ENCODE results near the gene OTOG.
"Not testable (repeated sequence)": the region's sequence is repeated elsewhere in the genome, so short reads cannot be mapped to it uniquely, and the experiment has no call there.

OTOG gene

DNA sequence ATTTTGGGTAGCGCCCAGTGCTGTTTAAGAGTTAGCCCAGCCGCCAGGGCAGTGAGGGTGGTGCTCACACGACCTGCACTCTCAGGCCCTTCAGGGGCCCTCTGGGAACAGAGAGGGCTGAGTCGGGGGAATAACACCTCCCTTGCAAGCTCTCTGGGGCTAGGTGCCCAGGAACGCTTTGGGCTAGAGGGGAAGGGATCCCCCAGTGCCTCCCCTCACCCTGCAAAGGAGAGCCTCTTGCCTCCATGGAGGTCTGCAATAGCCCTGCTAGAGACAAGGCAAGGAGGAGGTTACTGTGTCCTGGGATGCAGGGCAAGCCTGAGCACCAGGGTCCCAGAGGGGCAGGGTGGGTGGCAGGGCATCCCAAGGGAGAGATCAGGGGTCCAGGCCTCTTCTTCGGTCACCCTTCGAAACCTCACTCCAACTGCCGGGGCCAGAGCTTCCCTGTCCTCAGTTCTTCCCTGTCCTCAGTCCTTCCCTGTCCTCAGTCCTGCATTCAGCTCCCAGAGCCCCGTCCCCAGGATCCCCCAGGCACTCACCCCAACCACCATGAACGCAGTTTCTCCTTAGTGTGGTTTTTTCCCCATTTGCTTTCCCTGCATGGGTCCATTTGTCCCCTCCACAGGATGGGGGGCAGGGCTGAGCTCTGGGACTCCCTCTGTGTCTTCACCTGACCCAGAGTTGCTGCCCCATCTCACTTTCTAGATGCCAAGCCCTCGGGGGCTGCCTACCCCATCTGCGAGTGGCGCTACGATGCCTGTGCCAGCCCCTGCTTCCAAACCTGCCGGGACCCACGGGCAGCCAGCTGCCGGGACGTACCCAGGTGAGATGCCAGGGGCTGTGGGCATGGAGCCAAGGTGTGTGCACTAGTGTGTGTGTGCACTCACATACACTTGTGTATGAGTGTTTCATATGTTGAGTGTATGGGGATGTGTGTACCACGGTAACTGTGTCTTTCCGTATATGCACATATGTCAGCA lies 60.8 kb downstream of the OTOG start:
- no peak for DNase-seq

DNA sequence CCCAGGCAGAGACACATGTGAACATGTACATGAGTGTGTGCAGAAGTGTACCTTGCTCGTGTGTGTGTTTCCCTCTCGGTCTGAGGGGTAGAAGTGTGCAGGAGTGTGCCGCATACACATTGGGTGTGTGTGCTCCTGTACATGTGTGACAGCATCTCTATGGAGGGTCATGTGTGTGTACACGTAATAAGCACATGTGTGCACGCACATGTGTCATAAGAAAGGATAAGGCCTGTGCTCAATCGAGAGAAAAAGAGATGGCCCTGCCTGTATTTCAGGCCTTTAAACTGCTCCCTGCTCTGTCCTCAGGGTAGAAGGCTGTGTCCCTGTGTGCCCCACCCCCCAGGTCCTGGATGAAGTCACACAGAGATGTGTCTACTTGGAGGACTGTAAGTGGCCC lies 61.8 kb downstream of the OTOG start:
- DNase-seq, result no peak

DNA sequence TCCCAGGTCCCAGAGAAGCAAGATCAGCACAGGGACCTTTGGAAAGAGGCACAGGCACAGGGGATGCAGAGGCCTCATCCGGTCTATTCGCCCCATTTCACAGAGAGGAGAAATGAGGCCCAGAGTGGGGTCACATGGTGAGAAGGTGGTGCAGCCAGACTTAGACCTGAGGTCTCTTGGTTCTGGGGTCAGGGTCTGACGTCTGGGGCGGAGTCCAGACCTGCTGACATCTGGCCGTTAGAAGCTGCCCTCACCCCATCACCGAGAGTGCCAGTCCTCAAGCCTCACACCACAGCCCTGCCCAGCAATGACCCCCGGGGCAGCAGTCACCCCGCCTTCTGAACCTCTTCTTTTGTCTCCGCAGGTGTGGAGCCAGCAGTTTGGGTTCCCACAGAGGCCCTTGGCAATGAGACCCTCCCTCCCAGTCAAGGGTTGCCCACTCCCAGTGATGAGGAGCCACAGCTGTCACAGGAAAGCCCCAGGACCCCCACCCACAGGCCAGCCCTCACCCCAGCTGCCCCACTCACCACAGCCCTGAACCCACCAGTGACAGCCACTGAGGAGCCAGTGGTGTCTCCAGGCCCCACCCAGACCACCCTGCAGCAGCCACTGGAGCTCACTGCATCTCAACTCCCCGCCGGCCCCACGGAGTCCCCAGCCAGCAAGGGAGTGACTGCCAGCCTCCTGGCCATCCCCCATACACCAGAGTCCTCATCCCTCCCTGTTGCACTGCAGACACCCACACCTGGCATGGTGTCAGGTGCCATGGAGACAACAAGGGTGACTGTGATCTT lies 62.4 kb downstream of the OTOG start:
- DNase-seq, result no peak

DNA sequence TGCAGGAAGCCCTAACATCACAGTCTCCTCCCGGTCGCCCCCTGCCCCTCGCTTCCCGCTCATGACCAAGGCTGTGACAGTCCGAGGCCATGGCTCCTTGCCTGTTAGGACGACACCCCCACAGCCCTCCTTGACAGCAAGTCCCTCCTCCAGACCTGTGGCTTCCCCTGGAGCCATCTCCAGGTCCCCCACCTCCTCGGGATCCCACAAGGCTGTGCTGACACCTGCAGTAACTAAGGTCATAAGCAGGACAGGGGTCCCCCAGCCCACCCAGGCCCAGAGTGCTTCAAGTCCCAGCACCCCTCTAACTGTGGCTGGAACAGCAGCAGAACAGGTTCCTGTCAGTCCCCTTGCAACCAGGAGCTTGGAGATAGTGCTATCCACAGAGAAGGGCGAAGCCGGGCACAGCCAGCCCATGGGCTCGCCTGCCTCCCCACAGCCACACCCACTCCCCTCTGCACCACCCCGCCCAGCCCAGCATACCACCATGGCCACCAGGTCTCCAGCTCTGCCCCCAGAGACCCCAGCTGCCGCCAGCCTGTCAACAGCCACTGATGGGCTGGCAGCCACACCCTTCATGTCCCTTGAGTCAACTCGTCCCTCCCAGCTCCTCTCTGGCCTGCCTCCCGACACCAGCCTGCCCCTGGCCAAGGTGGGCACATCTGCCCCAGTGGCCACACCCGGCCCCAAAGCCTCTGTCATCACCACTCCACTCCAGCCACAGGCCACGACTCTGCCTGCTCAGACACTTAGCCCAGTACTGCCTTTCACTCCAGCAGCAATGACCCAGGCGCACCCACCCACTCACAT lies 63.2 kb downstream of the OTOG start:
- no peak for DNase-seq

DNA sequence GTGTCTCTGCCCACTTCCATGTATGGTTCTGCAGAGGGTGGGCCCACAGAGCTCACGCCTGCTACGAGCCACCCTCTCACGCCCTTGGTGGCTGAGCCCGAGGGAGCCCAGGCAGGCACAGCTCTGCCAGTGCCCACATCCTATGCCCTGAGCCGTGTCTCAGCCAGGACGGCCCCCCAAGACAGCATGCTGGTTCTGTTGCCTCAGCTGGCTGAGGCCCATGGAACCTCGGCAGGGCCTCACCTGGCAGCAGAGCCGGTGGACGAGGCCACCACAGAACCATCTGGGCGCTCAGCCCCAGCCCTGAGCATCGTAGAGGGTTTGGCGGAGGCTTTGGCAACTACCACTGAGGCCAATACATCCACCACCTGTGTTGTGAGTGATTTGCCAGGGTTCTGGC lies 64.0 kb downstream of the OTOG start:
- DNase-seq, result no peak

DNA sequence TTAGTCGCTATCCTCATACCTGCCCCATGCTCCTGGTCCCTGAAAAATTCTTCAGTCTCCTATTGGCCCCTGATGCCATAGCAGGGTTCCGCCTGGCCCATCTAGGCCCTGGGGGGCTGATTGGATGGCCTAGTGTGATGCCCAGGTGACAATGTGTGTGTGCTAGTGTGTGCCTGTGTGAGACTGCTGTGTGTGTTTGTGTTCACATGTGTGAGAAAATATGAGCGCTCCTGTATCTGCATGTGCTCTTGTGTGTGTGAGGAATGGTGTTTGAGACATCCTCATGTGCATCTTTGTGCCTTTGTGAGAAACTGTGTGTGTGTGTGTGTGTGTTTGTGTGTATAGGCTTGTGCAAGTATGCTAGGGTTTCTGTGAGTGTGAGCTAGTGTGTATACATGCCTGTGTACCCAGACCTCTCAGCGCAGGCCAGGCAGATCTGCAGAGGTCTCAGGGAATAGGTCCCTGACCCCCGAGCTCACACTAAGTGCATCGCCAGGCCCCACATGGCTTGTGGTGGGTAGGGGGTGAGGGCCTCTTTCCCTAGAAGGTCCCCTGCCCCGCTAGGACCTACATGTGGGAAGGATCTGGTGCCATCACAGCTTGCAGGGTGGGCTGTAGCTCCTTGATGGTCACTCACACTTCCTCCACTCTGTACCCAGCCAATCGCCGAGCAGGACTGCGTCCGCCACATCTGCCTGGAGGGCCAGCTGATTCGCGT lies 64.6 kb downstream of the OTOG start:
- no peak for DNase-seq

DNA sequence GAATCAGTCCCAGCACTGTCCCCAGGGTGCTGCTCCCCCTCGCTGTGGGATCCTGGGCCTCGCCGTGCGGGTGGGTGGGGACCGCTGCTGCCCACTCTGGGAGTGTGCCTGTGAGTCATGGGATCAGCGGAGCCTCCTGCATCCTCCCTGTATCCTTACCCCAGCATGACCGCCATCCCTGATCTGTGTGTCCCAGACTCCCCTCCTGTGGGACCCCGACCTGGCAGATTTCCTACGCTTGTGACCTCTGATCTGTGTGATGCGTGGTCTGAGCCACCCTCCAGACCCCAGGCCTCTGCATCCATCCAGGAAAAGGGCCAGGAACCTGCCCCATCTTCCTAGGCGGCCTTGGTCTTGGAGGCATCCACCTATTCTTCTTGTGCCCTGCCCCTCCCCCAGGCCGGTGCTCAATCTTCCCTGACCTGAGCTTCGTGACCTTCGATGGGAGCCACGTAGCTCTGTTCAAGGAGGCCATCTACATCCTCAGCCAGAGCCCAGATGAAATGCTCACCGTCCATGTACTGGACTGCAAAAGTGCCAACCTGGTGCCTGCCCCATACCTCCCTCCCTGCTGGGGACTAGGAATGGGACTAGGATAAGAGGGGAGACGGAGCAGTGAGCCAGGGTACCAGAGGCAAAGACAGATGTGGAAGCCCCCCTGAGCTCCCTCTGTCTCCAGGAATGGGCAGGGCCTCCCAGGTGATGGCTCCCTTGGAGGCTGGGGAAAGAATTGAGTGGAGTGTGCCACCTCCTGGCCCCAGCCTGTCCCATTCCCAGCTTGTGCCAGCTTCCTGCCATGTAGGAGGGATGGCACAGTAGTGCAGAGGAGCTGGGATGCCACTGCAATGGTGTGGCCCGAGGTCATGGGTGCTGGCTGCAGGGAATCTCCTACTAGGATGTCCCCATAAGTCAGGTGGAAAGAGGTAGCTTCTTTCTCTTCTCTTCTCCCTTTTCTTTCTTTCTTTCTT lies 65.4 kb downstream of the OTOG start:
- DNase-seq, result no peak

DNA sequence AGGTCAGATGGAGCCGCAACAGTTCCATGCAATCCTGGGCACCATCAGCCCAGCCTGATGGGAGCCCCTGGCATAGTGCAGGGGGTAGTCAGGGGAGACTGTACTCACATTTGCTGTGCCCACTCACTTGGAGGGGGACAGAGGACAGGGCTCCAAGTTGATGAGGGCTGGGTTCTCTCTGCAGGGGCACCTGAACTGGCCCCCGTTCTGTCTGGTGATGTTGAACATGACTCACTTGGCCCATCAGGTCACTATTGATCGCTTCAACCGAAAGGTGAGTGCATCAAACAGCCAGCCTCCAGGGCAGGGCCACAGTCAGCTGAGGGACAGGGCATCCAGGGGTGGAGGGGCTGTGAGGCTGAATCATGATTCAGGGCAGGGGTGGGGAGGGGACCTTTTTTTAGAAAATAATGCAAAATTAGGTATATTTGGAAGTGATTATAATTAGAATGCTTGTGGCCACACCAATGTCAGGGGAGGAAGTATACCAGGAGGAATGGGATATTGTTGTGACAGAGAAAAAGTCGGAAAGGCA lies 66.4 kb downstream of the OTOG start:
- no peak for DNase-seq

DNA sequence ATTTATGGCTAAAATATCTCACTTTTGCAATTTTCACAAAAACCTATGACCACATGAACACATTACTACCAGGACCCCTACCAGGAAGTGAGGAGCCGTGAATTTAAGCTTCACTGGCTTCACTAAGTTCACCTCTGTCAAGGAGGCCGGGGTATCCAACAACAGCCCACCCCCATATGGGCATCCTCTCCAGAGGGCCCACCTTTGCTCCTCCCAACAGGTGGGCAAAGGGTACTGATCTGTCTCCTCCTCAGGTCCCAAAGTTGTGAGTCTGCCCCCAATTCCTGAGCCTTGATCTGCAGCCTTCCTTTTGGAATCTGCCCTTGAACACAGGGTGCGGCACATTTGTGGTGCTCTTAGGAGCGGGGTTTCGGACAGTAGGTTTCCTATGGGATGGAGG lies 66.9 kb downstream of the OTOG start:
- DNase-seq, result no peak

DNA sequence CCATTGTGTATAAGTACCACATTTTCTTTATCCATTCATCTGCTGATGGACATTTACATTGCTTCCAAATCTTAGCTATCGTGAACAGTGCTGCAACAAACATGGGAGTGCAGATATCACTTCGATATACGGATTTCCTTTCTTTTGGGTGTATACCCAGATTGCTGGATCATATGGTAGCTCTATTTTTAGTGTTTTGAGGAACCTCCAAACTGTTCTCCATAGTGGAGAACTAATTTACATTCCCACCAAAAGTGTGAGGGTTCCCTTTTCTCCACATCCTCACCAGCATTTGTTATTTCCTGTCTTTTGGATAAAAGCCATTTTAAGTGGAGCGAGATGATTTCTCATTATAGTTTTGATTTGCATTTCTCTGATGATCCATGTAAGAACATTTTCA lies 75.7 kb downstream of the OTOG start:
- DNase-seq, result not testable (repeated sequence)

DNA sequence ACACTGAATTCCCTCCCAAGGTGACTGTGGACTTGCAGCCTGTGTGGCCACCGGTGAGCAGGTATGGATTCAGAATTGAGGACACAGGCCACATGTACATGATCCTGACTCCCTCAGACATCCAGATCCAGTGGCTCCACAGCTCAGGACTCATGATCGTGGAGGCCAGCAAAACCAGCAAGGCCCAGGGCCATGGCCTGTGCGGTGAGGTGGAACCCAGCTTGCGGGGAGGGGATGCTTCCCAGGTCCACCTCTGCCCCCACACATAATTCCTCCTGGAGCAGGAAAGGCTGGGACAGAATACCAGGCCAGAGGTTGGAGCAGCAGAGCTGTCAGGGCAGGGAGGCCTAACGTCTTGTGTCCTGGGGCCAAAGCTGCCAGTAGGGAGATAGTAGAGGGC lies 82.1 kb downstream of the OTOG start:
- DNase-seq, result no peak

DNA sequence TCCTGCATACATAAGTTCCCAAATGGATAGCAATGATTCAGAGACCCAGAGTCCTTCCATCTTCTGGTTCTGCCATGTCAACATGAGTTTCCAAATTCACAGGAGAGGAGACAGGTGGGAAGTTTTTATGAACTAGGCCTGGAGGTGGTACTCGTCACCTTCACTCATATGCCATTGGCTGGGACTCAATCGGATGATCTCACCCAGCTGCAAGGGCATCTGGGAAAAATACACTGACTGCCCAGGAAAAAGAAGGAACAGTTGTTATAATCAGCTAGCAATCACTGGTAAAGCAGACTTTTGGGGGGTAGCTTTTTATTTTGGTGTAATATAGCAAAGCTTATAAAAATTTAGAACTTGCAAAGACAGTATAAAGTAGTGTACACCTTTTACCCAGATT lies 83.9 kb downstream of the OTOG start:
- no peak for DNase-seq

DNA sequence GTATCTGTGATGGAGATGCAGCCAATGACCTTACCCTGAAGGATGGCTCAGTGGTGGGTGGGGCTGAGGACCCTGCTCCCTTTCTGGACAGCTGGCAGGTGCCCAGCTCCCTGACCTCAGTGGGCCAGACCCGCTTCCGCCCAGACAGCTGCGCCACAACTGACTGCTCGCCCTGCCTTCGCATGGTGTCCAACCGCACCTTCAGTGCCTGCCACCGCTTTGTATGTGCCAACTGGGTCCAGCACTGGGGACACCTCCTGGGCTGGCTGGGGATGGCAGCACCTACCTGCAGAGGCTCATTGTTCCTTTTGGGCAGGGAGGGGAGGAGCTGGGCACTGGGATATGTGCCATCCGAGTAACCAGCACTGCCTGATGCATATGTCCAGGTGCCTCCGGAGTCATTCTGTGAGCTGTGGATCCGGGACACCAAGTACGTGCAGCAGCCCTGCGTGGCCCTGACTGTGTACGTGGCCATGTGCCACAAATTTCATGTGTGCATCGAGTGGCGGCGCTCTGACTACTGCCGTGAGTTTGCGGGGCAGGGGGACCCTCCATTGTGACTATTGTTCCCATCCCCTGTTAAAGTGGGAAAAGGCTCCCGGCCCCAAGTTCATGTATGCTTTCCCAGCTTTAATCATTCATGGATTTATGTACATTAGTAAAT lies 84.8 kb downstream of the OTOG start:
- DNase-seq, result no peak

DNA sequence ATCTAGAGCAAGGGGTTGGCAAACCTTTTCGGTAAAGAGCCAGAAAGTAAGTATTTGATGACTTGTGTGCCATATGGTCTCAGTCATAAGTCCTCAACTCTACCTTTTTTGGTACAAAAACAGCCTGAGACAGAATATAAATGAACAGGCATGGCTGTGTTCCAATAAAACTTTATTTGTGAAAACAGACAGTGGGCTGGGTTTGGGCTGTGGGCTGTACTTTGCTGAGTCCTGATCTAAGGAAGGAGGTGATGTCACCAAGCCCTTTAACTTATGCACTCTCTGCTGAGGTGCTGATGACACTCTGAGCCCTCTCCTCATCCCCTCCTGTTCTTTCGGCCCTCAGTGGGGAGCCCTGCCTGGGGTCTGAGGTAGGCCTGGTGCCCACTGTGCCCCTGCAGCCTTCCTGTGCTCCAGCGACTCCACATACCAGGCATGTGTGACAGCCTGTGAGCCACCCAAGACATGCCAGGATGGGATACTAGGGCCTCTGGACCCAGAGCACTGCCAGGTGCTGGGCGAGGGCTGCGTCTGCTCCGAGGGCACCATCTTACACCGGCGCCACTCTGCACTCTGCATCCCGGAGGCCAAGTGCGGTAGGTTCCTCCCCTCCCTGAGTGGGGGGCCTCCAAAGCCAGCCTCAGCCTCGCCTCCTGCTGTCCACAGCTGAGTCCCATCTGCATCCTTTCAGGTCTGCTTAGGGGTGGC lies 86.4 kb downstream of the OTOG start:
- DNase-seq, result no peak

DNA sequence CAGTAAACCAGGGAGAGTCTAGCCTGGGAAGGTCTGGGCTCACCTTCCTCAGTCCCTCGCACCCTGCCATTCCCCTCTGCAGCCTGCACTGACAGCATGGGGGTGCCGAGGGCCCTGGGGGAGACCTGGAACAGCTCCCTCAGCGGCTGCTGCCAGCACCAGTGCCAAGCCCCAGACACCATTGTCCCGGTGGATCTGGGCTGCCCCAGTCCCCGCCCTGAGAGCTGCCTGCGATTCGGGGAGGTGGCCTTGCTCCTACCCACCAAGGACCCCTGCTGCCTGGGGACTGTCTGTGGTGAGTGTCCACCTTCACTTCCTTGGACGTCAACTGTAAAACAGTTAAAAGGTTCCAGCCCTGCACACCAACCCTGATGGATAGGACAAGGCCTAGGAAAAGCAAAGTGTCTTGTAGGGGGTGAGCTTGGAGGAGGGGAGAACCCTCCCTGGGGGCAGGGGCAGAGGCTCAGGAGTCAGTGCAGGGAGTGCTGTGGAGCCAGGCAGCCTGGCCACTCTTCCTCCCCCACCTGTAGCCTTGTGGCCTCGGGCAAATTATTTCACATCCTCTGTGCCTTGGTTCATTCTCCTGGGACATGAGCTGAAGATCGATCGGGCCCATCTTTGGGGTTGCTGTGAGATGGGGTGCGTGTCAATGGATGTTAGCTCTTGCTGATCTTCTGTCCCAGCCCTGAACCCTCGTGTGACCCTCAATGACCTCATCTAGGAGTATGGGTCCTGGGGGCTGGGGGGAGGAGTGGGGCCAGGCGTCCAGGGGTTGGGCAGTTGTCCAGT lies 87.1 kb downstream of the OTOG start:
- DNase-seq, result no peak

DNA sequence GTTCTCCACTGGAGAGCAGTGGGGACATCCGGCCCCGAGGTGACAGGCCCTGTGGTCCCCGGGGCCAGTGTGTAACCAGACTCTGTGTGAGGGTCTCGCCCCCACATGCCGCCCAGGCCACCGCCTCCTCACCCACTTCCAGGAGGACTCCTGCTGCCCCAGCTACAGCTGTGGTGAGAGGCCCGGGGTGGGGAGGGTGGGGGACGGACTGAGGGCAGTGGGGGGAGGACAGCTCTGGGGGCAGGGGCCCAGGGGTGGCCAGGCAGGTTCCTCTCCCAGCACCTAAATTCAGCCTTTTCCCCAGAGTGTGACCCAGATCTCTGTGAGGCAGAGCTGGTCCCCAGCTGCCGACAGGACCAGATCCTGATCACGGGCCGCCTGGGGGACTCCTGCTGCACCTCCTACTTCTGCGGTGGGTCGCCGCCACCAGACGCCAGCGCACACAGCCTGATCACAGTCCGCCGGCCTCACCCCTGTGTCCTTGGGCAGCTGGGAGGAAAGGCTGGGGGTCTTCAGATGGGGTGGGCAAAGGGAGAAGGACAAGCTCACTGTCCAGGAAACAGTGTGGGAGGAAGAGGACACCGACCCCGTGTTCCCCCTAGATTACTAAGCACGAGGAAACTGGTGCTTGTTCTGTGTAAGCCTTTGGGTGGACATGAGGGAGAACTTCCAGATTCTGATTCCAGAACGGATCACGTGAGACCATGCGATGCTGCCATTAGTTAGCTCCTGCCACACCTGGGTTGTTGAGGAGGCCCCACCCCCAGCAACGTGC lies 87.9 kb downstream of the OTOG start:
- DNase-seq, result no peak

DNA sequence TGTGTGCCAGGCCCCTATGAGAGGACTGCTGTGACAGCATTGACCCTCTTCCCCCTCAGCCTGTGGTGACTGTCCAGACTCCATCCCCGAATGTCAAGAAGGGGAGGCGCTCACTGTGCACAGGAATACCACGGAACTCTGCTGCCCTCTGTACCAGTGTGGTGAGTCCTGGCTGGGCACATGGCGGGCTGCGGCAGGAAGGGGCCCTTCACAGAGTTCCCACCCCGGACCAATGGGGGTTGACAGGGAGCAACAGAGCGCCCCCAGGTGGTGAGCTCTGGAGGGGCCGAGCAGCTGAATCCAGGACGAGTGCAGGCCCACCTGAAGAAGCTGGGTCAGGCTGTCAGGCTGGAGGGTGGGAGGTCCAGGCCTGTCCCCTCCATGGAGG lies 88.5 kb downstream of the OTOG start:
- no peak for DNase-seq

DNA sequence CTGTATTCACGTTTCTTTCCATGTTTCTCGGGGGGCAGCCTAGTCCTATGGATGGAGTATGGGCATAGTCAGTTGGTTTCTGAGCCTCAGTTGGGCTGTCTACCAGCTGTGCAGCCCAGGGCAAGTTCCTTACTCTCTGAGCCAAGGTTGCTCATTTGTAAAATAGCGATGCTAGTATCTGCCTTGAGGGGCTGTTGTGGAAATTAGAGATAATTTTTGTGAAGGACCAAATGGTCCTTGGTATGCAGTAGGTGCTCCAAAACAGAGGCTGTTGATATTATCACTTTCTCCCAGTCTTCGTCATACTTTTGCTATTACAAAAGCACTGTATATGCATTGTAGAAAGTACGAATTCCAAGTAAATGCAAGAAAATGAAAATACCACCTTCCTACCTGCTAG lies 89.7 kb downstream of the OTOG start:
- no peak for DNase-seq

Data from NCI-H1105 treated with DMSO at 0.1 percent for 48 hours (cell line).